Right renal pelvis (tissue), 4 donors: ENCODE data around the gene PRKCB. TPM values are rescaled to one million over a fixed set of nuclear protein-coding genes. Genes with fewer than 3 reads are reported as not detected.

Experiments
- DNase-seq, 4 donors: peaks; one replicate each; pipeline ENCODE4 v3.0.0-alpha.2; 2013; ENCODE audit warnings: low read depth in 4 of 4, low spot score in 3 of 4, missing footprints in 1 of 4
- polyA plus RNA-seq, 4 donors: library from polyadenylated mRNA; unstranded; fragments of 120-200 nt; gene quantifications; one replicate each; pipeline ENCODE4 v1.2.1, GENCODE V29; 2013; ENCODE audit not compliant: insufficient read length in 4 of 4

PRKCB gene
- polyA plus RNA-seq, 4 donors, result 3.6 to 4.3 (median 4.0) TPM

DNA sequence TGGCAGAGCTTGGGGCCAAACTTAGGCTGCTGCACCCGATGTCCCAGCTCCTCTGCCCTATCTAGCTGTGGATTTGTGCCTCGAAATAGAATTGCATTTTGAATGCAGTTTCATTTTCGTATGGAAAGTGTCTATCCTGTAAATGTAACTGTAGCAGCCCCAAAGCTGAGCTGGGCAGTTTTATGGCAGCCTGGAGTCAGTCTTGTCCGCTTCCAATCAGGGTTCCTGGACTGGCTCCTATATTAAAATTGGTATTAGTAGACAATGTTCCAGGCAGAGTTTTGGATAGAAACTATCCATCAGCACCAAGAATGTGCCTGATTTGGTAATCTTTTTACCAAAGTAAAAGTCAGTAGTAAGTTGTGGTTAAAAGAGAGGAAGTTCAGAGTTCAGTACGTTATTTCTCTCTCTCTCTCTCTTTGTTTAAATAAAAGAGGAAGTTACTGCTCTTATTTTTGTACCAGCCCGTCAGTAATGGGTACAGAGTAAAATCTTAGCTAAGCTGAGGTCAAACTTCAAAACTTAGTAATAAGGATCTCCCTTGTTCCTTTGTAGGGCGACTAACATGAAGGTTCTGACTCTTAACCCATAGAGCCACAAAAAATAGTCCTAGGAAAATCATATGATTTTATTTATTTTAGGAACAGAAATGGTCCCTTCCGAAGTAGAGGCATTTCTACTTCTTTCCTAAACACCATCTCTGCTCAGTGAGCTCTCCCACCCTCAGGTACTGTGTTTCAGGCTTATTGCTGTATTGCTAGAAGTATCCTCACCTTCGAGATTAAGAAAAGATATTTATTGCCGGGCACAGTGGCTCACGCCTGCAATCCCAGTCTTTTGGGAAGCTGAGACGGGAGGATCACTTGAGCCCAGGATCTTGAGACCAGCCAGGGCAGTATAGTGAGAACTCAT is 28.0 kb downstream of the PRKCB start:
- no peak for DNase-seq

DNA sequence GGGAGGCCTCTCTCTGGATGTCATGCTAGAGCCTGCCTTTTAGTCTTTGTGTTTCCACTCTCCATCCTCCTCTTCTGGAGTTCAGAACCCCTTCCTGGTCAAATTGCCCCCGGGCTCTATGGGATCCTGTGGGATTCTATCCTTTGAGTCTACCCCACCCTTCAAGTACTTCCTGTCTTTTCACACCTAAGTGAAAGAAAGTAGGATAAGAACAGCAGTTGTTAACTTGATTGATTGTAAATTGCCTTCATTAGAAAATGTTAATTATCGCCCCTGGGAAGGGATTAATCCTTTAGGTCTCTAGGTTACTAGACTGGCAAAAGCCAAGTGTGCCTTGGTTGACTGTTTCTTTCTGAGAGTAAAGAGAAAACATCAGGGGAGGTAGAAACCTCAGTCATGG is 30.1 kb downstream of the PRKCB start:
- no peak for DNase-seq

DNA sequence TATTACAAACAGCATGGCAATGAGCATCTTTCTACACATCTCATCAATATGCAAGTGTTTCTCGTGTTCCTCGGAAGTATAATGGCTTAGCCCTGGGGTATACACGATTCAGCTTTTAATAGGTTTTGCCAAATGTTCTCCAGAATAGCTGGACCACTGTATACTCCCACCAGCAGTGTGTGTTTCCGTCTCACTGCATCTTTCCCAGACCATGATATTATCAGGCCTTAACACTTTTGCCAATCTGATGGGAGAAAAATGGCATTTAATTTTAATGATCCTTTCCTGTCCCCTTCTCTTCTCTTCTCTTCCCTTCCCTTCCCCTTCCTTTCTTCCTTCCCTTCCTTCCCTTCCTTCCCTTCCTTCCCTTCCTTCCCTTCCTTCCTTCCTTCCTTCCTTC is 30.8 kb downstream of the PRKCB start:
- no peak for DNase-seq

DNA sequence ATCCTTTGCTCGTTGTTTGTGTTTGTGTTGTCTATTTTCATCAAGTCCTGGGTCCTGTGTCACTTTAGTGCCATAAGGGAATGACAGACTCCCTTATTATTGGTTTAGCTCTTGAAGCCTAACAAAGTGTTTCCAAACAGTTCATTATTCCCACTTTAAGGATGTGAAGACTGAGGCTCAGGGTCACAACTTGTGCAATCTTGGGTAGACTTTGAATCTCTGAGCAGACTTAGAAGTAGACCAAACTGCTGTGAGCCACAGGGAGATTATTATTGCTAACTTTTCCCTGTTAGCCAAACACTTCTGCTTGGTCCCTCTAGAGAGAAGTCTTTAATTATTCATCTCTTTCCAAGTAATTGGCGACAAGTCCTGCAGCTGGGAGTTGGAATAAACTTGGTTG is 31.8 kb downstream of the PRKCB start:
- DNase-seq, result no peak

DNA sequence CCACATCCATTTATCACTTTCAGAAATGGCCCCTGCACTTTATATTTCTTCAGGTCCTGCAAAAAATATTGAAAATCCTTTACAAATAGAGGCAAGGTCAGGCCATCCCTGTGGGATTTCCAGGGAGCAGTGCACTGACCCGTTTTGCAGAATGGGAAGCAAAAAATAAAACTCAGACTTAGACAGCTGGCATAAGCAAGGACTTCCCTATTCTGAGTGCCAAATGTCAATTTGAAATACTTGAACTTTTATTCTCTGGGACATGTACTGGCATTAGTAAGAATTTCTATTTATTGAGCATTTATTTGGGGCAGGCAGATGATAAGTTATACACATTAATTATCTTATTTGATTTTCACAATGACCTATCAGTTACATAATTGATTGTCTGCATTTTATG is 32.4 kb downstream of the PRKCB start:
- no peak for DNase-seq

DNA sequence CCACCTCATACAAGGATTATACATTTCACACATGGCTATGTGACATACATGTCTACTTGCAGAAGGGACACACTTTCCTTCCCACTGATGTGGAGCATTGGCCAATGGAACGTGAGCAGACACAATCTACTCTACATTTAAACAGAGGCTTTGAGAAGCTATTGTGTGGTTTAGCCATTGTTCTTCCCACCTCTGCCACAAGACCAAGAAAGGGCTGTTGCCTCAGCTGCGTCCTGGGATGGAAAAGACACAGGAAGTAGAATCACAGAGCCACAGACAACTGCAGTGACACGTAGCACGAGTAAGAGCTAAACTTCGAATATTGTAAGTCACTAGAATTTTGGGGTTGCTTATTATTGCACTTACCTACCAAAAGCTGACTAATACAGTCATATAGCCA is 33.3 kb downstream of the PRKCB start:
- DNase-seq, result no peak

DNA sequence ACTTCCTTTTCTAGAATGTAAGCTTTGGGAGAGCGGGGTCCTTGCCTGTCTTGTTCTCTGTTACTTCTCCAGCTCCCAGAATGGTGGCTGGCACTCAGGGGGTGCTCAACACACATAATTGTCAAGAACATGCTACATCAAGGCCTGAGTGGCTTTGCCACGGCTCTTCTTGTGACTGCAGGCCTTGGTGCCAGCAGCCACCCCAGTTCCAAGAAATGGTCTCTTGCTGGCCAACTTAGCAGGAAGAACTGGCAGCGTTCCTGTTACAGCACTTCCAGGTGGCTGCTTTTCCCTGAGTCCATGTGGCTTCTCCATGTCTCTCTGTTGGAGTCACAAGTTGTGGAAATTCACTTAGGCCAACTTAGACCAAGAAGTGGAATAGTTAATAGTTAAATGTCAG is 36.1 kb downstream of the PRKCB start:
- no peak for DNase-seq

DNA sequence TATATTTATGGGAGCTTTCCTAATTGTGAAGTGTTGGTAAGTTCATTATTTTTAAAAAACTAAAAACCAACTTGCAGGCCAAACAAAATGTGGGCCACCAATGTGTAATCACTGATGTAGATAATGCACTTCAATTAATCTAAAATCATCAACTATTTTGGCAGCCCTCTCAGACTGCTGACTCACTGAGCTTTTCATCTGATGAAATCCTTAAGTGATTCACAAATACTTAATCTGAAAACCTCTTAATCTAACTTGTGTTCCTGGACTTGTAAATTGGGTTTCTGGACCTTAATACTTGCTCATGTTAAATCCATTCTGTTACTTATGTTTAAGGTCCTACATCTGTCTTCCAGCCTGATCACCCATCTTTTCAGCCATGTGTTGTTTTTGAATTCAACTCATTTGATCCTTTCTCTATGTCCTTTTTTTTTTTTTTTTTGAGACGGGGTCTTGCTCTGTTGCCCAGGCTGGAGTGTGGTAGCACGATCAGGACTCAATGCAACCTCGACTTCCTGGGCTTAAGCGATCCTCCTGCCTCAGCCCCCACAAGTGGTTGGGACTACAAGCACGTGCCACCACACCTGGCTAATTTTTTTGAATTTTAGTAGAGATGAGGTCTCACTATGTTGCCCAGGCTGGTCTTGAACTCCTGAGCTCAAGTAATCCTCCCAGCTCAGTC is 39.0 kb downstream of the PRKCB start:
- no peak for DNase-seq

DNA sequence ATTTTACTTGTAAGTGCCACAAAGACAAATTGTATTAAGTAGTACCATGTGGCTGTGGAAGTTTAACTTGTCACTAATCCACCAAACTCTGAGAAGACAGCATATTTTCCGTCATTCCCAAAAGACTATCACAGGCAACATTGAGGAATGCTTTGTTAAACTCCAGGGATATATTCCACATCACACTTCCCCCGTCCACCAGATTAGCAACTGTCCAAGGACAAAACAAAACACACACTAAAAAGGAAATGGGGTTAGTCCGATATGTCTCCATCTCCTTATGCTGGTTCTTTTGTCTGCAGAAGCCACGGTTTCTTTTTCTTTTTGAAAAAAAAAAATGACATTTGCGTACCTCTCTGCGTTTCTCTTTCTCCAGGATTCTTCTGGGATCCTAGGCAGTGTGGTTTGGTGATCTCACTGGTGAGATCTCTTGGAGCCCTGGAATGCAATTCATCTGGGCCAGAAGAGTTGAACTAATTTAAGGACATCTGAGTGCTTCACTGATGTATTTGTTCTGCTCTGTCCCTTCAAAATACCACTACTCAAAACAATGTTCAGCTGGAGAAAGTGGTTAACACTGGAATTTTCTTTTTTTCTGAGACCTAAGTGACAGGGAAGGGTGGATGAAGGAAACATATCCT is 40.6 kb downstream of the PRKCB start:
- no peak for DNase-seq

DNA sequence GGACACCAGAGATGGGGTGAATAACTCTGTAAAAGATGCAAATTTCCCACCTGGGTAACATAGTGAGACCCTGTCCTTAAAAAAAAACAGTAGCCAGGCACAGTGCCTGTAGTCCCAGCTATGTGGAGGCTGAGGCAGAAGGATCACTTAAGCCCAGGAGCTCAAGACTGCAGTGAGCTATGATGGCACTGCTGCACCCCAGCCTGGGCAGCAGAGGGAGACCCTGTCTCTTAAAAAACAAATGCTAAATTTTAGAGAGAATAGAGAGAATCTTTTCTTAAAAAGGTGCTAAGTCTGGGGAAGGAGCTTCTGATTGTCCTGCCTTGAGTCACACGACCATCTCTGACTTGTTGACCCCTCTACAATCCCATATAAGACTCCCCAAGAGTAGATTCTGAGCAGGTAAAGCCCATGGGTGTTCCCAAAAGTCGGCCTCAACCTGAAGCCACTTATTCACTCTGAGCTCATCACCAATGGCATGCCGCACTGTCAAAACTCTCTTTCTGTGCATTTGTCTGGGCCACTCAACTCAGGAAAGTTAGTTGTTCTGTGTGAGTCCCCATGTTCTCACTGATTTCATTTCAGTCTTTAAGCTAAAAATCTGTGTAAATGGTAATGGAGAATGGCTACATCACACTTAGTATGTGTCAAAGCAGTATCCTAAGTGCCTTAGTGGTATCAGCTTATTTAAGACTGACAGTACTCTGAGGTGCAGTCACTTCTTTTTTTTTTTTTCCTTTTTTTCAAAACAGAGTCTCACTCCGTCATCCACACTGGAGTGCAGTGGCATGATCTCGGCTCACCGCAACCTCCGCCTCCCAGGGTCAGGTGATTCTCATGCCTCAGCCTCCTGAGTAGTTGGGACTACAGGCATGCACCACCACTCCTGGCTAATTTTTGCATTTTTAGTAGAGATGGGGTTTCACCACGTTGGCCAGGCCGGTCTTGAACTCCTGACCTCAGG is 41.6 kb downstream of the PRKCB start:
- no peak for DNase-seq

DNA sequence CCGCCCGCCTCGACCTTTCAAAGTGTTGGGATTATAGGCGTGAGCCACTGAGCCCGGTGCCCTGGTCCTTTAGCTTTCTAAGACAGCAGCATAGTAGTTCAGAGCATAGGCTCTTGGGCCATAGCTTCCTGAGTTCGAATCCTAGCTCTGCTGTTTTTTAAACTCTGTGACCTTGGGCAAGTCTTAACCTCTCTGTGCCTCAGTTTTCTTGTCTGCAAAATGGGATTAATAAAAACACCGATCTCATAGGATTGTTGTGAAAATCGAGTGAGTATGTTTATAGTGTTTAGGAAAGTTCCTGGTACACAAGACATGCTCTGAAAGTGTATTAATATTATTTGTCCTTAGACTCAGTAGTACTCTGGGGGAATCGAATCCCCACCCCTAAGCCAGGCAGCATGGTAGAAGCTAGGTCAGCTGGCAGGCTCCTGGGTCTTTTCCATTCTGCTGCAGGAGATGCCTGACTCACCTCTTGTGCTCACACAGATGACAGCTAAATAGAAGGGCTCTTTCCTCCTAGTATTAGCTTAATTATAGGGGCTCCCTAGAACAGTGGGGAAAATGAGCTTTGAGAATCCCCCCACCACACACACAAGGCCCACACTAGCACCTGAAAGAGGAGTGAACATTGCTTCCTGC is 44.1 kb downstream of the PRKCB start:
- DNase-seq, result no peak

DNA sequence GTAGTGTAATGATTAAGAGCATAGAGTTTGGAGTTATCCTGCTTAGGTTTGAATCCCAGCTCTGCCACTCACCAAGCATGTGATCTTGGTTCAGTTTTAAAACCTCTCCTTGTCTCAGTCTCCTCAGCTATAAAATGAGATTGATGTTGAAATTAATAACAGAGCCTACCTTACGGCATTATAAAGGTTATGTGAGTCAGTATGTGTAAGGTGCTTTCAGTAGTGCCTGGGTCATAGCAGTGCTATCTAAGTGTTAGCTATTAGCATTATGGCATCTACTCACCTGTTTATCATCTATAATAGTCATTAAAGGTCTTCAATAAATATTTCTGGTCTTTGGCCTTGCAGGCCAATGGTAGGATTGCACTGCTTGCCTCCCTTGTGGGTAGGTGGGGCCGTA is 53.4 kb downstream of the PRKCB start:
- DNase-seq, result no peak

DNA sequence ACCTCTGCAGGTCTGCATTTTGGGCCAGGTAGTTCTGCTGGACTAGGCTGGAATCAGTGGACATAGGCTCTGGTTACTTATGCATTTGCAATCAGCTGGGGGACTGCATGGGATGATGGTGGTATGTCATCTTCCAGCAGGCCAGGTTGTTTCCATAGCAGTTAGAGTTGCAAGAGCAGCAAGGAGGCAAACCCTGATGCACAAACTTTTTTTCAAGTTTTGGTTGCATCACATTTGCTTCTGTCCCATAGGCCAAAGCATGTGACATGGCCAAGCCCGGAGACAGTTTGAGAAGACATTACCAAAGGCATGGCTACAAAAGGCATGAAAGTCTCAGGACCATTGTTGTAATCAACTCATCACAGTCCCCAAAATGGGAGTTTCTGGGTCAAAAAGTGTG is 58.2 kb downstream of the PRKCB start:
- no peak for DNase-seq

DNA sequence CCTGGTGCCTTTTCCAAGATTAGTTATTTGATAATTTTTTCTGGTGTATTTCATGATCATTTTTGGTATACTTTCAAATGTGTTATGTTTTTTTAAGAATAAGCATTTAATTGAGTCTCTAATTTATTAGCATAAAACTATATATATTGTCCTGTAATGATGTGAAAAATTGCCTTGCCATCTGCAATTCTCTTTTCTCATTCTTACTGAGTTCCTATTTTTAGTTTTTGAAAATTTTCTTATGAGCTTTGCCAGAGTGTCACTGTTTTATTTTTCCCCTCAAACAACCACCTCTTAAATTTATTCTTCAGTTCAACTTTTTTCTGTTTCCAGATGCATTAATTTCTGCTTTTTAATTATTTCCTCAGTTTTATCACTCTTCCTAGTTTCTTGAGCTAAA is 59.3 kb downstream of the PRKCB start:
- DNase-seq, result no peak

DNA sequence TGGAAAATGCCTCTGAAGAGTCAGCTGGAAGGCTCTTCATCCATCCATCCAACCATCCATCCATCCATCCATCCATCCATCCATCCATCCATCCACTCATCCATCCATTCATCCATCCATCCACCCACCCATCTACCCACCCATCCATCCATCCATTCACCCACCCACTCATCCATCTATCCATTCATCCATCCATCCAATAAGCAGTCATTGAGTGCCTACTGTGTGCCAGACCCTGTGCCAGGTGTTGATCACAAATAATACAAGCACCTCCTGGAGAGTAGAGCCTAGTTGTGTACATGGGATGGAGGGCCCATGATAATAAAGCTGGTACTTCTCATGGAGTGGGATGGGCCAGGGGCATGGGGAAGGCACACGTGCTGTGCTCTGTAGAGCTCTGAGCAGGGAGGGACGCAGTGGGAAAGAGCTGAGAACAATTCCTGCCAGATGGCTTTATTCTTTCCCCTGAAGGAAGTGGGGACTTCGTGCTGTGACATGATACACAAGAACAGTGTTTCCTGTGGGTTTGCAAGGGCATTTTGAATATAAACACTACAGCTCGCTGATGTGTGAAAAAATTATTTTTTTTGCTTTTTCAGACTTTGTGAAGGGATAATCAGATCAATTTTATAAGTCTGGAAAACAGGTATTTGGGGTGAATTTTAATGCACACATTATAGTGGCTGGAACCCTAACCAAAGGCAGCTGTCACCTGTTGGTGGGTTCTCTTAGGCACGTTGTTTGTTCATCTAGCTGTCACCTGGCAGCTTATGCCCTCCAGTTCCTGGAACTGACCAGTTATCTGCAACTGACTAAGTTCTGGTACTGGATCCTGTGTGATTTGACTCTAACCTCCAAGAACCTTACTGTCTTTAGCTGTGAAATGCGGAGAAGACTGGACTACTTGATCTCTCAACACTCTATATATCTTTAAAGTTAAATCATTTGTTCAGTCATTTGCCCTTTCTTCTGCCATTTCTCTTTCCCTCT is 61.3 kb downstream of the PRKCB start:
- DNase-seq, result no peak

DNA sequence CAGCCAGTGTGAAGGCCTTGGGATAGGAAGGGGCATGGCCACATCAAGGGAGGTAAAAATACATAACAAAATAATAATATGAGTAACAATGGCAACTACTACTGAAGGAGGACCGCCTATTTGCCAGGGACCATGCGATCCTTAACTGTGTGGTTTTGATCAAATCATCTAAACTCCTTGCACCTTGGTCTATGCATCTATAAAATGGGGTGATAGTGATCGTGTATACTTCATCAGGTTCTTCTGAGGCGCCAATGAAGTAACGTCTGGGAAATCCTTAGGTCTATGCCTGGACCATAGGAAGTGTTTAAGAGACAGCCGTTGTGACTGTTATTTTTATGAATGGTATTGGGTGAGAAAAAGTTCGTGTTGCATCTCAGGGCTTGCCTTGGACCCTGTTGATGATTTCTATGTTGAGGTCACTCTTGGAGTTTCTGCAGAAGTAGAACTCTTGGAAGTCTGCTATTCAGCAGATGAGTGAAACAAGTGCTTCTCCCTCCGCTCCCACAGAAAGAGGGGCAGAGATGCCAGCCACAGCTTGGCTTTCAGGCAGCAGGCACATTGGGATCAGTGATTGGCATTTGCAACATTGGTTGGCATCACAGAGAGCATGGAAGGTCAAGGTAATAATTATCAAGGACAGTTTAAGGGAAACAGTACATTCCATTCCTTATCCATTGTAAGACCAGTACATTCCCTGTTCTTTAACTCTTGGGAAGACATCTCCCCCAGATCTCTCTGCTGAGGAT is 63.1 kb downstream of the PRKCB start:
- no peak for DNase-seq

DNA sequence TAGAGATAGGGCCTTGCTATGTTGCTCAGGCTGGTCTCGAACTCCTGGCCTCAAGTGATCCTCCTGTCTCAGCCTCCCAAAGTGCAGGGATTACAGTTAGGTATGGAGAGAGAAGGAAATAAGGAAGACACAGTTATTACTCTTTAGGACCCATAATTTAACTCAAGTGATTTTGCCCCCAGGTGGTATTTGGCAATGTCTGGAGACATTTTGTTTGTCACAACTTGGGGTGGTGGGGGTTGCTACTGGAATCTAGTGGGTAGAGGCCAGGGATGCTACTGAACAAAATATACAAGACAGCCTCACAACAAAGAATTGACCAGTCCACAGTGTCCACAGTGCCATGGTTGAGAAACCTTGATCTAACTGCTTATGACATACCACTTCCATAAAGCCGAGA is 64.1 kb downstream of the PRKCB start:
- no peak for DNase-seq
